HG03060 (cell line): ENCODE data around the gene USP36.

Experiments used
- ATAC-seq: cut with Tn5 transposase; IDR thresholded peaks from one replicate; pipeline ENCODE4 v1.9.1; 2021; ENCODE audit warnings: low read depth, moderate number of reproducible peaks; ENCODE audit not compliant: unreplicated experiment

USP36 gene

GRCh38 chr17:78818932-78819331 lies 21.7 kb downstream of the USP36 start:
- ATAC-seq = no peak

- ATAC-seq = no peak
Observed at GRCh38 chr17:78818152-78818846, 22.3 kb downstream of the USP36 start.

GRCh38 chr17:78817123-78817522 lies 23.5 kb downstream of the USP36 start:
- no peak for ATAC-seq

- no peak for ATAC-seq
Observed at GRCh38 chr17:78815696-78816095, 24.9 kb downstream of the USP36 start.

- ATAC-seq = no peak
Observed at GRCh38 chr17:78812855-78813254, 27.8 kb downstream of the USP36 start.

GRCh38 chr17:78808163-78808562 lies 32.5 kb downstream of the USP36 start:
- ATAC-seq = no peak

GRCh38 chr17:78806451-78806850 lies 34.2 kb downstream of the USP36 start:
- no peak for ATAC-seq

GRCh38 chr17:78805301-78805700 lies 35.3 kb downstream of the USP36 start:
- no peak for ATAC-seq

- ATAC-seq = no peak
Observed at GRCh38 chr17:78804777-78805176, 35.8 kb downstream of the USP36 start.

GRCh38 chr17:78803186-78803845 lies 37.3 kb downstream of the USP36 start:
- no peak for ATAC-seq

GRCh38 chr17:78802459-78802858 lies 38.2 kb downstream of the USP36 start:
- no peak for ATAC-seq

GRCh38 chr17:78802008-78802407 lies 38.6 kb downstream of the USP36 start:
- ATAC-seq = no peak

- no peak for ATAC-seq
Observed at GRCh38 chr17:78800132-78800931, 40.3 kb downstream of the USP36 start.

GRCh38 chr17:78798695-78799559 lies 41.7 kb downstream of the USP36 start:
- ATAC-seq = no peak

- ATAC-seq = no peak
Observed at GRCh38 chr17:78797691-78798585, 42.7 kb downstream of the USP36 start.

- ATAC-seq = no peak
Observed at GRCh38 chr17:78797213-78797612, 43.4 kb downstream of the USP36 start.

GRCh38 chr17:78796517-78796900 lies 44.1 kb downstream of the USP36 start:
- no peak for ATAC-seq

GRCh38 chr17:78795861-78796516 lies 44.6 kb downstream of the USP36 start:
- no peak for ATAC-seq
